ENCODE measurements around the gene ST6GALNAC3.

ST6GALNAC3 gene

GRCh38 chr1:76142771-76143540 is 68.4 kb downstream of the ST6GALNAC3 start:
- no peak for DNase-seq (ENCODE audit: low read depth)

- DNase-seq (ENCODE audit: low read depth): no peak
Observed at GRCh38 chr1:76144247-76144646, 69.7 kb downstream of the ST6GALNAC3 start.

DNA sequence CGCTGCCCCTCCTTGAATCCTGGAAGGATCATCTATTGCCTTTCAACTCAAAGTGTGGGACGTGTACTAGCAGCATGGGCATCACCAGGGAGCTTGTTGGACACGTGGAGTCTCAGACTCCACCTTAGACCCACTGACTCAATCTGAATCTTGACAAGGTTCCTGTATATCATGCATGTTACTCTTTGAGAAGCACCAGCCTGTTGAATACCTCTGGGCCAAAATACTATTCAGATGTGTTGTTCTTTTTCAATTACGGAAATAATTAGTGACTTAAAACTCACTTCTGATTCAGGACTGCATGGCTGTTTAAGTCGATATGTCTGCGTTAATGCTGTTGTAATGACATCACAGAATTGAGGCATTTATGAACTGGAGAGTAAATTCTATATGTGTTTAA is 70.8 kb downstream of the ST6GALNAC3 start:
- no peak for DNase-seq (ENCODE audit: low read depth)

- no peak for DNase-seq (ENCODE audit: low read depth)
Observed at GRCh38 chr1:76146184-76146583, 71.6 kb downstream of the ST6GALNAC3 start.

DNA sequence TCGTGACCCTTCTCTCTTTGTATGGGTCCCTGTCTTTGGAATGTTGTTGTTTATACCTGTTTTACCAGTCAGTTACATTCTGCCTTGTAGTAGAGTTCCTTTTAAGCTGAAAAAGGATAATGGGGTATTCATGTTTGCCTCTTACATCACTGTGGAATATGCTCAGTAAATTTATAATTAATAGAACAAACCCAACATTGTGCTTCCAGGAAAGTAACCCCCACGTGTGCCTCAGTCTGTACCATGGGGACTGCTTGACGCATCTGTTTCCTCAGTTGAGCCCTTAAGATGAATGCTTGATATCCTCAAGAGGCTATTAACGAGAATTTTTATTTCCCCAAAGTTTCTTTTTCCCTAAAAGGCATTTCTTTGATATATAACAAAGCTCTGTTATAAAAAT is 73.4 kb downstream of the ST6GALNAC3 start:
- no peak for DNase-seq (ENCODE audit: low read depth)

- DNase-seq (ENCODE audit: low read depth): no peak
Observed at GRCh38 chr1:76148460-76148859, 73.9 kb downstream of the ST6GALNAC3 start.

DNA sequence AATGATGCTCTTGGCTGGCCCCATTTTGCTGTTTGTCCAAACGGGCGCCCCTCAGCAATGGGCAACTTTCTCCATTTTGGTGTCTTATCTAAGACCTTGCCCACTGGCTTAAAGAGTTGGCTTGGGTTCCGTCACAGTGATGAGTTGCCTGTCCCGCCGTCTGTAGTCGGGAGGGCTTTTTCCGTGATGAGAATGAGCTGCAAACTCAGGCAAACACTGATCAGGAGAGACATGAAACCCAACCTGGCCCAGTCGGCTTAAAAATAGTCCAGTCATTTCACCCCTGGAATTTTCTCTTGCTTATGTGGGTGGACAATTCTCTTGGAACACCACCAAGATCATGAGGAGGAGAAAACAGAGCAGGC is 79.3 kb downstream of the ST6GALNAC3 start:
- DNase-seq (ENCODE audit: low read depth): no peak

DNA sequence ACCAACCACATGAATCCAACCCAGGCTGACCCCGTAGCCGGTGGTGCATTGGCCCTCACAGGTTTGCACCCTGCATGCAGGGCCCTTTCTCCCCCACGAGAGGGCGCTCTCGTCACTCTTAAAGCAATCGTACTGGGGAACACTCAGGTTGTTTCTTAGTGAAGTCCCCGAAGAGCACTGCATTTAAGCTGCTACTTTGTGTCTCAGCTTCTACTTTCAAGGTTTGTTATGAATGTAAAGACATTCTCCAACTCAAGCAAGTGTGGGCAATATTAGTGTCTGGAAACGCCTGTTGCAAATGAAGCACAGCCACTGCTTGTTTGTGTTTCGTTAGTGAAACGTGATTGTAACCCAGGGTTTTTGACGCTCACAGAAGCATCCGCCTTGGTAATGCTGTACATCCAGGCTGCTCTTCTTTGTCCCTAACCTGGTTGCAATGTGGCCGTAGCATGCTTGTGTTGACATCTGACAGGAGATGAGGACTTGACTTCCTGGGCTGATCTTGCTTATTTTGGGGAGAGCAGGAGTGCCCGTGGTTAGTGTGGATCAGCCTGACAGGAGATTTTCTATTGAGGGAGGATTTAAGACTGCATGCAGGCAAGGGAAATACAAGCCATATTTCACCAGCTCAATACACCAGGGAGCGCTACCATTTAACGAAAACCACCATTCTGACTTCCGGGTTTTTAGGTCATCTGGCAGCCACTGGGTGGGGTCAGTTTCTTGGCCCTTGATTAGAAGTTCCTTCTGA is 79.8 kb downstream of the ST6GALNAC3 start:
- peak; percentile 70 for DNase-seq (ENCODE audit: low read depth)

- no peak for DNase-seq (ENCODE audit: low read depth)
Observed at GRCh38 chr1:76156987-76157386, 82.4 kb downstream of the ST6GALNAC3 start.

DNA sequence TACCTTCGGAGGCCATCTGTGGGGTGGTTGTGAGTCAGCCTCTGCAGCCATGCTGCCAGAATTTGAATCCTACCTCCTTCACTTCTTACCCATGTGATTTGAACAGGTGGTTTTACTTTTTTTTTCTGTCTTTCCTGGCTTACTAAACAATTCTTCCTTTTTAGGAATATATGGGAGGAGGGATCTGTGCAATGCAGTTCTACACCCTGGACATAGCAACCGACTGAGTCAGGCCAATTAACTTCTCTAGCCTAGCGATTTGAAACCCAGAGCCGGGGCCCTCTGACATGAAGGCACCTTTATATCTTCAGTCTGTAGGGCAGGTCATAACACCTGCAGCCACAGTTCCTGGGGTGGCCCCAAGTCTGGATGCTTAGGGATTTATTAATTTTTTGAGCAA is 83.6 kb downstream of the ST6GALNAC3 start:
- no peak for DNase-seq (ENCODE audit: low read depth)

DNA sequence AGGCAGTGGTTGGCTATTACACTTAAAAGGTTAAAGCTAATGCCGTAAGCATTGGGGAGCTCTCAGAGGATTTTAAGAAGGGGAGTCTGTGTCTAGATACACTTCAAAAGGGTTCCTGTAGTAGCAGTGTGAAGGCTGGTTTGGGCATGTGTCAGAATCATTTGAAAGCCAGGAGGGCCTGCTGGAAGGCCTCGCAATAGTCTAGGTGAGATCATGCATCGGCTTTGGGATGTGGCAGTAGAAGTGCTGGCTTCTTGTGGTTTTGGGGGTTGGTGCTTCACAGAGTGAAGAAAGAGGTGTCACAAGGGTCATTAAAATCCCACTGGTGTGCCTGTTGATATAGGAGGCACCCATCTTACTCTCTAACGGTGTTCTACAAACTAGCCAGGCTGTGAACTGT is 85.7 kb downstream of the ST6GALNAC3 start:
- DNase-seq (ENCODE audit: low read depth): no peak

DNA sequence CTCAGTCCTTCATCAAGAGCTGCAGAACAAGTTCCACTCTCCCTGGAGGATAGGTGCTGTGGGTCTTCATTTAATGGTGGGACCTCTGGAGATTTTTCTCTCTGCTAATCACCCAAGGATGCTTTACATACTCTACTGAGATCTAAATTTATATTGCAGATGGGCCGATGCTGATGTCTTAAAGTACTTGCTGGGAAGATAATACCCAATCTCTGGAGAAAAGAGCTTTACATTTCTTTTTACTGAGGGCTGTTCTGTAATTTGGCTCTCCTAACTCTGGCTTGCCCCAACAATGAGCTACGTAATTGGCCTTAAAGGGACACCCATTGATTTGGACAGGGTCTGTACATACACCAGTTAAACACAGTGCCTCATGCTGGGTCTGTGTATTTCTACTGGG is 86.9 kb downstream of the ST6GALNAC3 start:
- DNase-seq (ENCODE audit: low read depth): no peak

DNA sequence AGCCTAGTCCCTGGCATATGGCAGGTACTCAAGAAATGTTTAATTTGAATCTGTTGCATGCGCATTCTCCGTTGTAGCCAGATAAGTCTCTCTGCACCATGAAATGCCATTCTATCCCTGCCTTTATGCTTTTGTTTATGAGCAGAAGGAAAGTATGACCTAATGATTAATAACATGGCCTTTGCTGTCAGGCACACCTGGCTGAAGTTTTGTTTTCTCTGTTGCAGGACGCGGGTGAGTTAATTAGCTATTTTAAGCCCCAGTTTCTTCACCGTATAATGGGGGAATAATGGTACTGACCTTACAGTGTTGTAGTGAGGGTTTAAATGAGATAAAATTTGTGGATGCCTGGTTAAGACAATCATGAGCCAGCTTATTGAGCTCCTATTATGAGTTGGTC is 87.7 kb downstream of the ST6GALNAC3 start:
- DNase-seq (ENCODE audit: low read depth): no peak

DNA sequence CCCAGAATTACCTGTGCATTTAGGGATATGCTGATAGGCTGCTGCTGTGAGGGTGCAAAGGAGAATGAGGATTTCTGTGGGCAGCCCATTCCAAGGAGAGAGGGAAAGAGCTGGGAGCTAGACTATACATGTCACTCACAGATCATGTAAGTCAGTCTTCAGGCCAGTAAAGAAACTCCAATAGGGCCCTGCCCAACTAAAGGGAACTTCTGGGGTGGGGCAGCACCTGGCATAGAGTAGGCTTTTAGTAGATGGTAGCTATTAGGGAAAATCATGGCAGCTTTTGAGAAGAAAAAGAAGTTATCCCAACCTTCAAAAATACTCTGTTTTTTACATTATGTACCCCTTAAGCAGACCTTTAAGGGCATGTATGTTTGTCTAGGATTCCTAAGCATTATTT is 89.6 kb downstream of the ST6GALNAC3 start:
- no peak for DNase-seq (ENCODE audit: low read depth)

DNA sequence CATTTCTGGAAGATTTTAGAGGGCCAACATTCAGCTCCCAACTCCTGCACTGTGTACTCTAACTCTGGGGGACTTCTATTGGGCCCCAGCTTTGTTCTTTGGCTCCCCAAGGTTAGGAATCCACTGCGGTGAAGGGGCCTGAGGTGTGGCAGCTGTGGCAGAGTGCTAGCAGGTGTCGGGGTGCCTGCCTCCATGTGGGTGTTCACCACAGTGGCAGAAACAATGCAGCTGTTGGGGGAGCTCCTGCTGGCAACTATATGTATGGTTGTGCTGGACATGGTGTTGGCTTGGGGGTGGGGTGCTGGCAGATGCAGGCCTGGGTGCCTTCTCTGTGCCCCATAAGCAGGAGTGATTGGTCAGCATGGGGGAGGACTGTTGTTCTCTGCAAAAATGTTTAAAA is 95.5 kb downstream of the ST6GALNAC3 start:
- no peak for DNase-seq (ENCODE audit: low read depth)

DNA sequence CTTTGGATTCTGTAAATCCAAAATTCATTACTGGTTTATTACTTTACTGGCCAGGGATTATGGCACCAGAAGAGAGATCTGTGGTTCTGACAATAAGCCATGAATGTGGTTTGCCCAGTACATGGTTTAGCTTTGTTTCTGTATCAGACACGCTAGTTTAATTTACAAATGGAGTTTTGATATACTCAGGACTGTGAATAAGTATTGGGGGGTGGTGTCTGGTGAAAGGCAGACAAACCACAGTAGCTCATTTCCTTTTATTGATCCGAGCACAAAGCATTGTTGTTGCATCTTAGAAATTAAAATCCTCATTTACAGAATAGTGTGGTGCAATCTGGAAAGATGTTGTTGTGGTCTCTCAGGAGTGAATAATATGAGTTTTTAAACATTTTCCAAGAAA is 96.0 kb downstream of the ST6GALNAC3 start:
- no peak for DNase-seq (ENCODE audit: low read depth)

- no peak for DNase-seq (ENCODE audit: low read depth)
Observed at GRCh38 chr1:76176000-76176399, 101.5 kb downstream of the ST6GALNAC3 start.

- DNase-seq (ENCODE audit: low read depth): no peak
Observed at GRCh38 chr1:76177615-76178014, 103.1 kb downstream of the ST6GALNAC3 start.

GRCh38 chr1:76179219-76179698 is 104.7 kb downstream of the ST6GALNAC3 start:
- no peak for DNase-seq (ENCODE audit: low read depth)

- no peak for DNase-seq (ENCODE audit: low read depth)
Observed at GRCh38 chr1:76185207-76185606, 110.7 kb downstream of the ST6GALNAC3 start.

- no peak for DNase-seq (ENCODE audit: low read depth)
Observed at GRCh38 chr1:76186554-76187170, 112.1 kb downstream of the ST6GALNAC3 start.

- DNase-seq (ENCODE audit: low read depth): no peak
Observed at GRCh38 chr1:76187436-76187835, 112.9 kb downstream of the ST6GALNAC3 start.

GRCh38 chr1:76189310-76189709 is 114.8 kb downstream of the ST6GALNAC3 start:
- no peak for DNase-seq (ENCODE audit: low read depth)

Measured in stimulated activated CD4-positive, alpha-beta T cell treated with anti-CD3 and anti-CD28 coated beads, Interleukin-2, amount 100 ng/mL, for 4 hours (primary cell).